GM23338 (cell line): ENCODE measurements around the gene EFHB.

ENCODE experiments used
- CREB1 ChIP-seq: fragments of 250-450 bp; sonication (Bioruptor Pico); IDR thresholded peaks from 2 replicates; pipeline ENCODE4 v1.5.0; 2020; ENCODE audit warnings: low read depth, mild to moderate bottlenecking, moderate library complexity
- EZH2 ChIP-seq: fragments of 200-600 bp; sonication (generic); IDR thresholded peaks from one replicate; pipeline ENCODE4 v1.8.0; 2017; ENCODE audit warnings: antibody characterized with exemption, mild to moderate bottlenecking, low read depth; ENCODE audit not compliant: unreplicated experiment
- EZH2phosphoT487 ChIP-seq: fragments of 200-600 bp; sonication (generic); IDR thresholded peaks from one replicate; pipeline ENCODE4 v1.8.1; 2018; ENCODE audit warnings: antibody characterized with exemption; ENCODE audit not compliant: unreplicated experiment
- JUNB ChIP-seq: IDR thresholded peaks from one replicate; pipeline ENCODE4 v1.6.1; 2016; ENCODE audit warnings: antibody characterized with exemption; ENCODE audit not compliant: unreplicated experiment
- NANOG ChIP-seq: IDR thresholded peaks from 2 replicates; pipeline ENCODE4 v1.6.1; 2016; ENCODE audit warnings: antibody characterized with exemption, borderline replicate concordance
- POLR2AphosphoS5 ChIP-seq: IDR thresholded peaks from 2 replicates; pipeline ENCODE4 v1.6.1; 2016; ENCODE audit warnings: antibody characterized with exemption, low read depth
- STAT1 ChIP-seq: IDR thresholded peaks from one replicate; pipeline ENCODE4 v1.6.1; 2016; ENCODE audit warnings: antibody characterized with exemption; ENCODE audit not compliant: unreplicated experiment
- ZNF114 ChIP-seq: fragments of 250-450 bp; sonication (Bioruptor Pico); IDR thresholded peaks from 2 replicates; pipeline ENCODE4 v1.5.0; 2020; ENCODE audit warnings: mild to moderate bottlenecking, moderate library complexity
- ZNF331 ChIP-seq: fragments of 250-450 bp; sonication (Bioruptor Pico); IDR thresholded peaks from 2 replicates; pipeline ENCODE4 v1.5.0; 2020; ENCODE audit warnings: low read depth, mild to moderate bottlenecking, moderate library complexity
- TF ChIP-seq, protein P1 (sequence below), 2 experiments: fragments of 200-600 bp in 1 of 2; sonication (generic) in 1 of 2; conservative IDR thresholded peaks; 2 replicates each; pipeline versions ENCODE4 v1.5.1 to v1.6.1; 2016 to 2017; ENCODE audit warnings: antibody characterized with exemption in 2 of 2, low read depth in 2 of 2, mild to moderate bottlenecking in 2 of 2, moderate library complexity in 1 of 2
- TF ChIP-seq, protein P2 (sequence below): IDR thresholded peaks from 2 replicates; pipeline ENCODE4 v1.6.1; 2016; ENCODE audit warnings: antibody characterized with exemption
- TF ChIP-seq, protein P3 (sequence below): IDR thresholded peaks from one replicate; pipeline ENCODE4 v1.6.1; 2018; ENCODE audit warnings: antibody characterized with exemption; ENCODE audit not compliant: unreplicated experiment
- TF ChIP-seq, protein P4 (sequence below): fragments of 250-450 bp; sonication (Bioruptor Pico); IDR thresholded peaks from 2 replicates; pipeline ENCODE4 v1.5.0; 2020; ENCODE audit warnings: mild to moderate bottlenecking, moderate library complexity

DNA sequence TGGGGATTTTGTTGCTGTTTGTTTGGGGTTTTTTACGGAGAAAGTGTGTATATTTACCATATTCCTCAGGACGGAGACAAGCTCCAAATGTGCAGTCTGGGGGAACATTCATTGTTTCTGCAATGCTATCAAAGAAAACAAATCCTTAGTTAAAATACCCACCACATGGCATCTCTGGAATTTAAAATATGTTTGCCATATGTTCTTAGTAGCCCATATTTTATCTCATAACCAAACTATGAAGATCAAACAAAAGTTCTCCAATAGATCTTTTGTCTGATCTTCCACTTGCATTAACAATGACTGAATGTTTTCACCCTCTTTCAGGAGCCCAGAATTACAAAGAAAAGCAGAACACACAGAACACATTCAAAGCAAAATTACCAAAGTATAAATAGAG, 35.3 kb downstream of the EFHB start:
- TF ChIP-seq CREB1 (no peak), EZH2 (no peak), POLR2AphosphoS5 (no peak), EZH2phosphoT487 (no peak), STAT1 (no peak), JUNB (no peak), NANOG (no peak), ZNF331 (CRISPR knock-in tag) (no peak), ZNF114 (CRISPR knock-in tag) (no peak)
- TF ChIP-seq, protein P1, sequence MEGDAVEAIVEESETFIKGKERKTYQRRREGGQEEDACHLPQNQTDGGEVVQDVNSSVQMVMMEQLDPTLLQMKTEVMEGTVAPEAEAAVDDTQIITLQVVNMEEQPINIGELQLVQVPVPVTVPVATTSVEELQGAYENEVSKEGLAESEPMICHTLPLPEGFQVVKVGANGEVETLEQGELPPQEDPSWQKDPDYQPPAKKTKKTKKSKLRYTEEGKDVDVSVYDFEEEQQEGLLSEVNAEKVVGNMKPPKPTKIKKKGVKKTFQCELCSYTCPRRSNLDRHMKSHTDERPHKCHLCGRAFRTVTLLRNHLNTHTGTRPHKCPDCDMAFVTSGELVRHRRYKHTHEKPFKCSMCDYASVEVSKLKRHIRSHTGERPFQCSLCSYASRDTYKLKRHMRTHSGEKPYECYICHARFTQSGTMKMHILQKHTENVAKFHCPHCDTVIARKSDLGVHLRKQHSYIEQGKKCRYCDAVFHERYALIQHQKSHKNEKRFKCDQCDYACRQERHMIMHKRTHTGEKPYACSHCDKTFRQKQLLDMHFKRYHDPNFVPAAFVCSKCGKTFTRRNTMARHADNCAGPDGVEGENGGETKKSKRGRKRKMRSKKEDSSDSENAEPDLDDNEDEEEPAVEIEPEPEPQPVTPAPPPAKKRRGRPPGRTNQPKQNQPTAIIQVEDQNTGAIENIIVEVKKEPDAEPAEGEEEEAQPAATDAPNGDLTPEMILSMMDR (conservative IDR thresholded peaks at IDR 0.05; ENCODE audit: low read depth in 2 of 2): no peak
- TF ChIP-seq, protein P2, sequence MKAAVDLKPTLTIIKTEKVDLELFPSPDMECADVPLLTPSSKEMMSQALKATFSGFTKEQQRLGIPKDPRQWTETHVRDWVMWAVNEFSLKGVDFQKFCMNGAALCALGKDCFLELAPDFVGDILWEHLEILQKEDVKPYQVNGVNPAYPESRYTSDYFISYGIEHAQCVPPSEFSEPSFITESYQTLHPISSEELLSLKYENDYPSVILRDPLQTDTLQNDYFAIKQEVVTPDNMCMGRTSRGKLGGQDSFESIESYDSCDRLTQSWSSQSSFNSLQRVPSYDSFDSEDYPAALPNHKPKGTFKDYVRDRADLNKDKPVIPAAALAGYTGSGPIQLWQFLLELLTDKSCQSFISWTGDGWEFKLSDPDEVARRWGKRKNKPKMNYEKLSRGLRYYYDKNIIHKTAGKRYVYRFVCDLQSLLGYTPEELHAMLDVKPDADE: no peak
- TF ChIP-seq, protein P3, sequence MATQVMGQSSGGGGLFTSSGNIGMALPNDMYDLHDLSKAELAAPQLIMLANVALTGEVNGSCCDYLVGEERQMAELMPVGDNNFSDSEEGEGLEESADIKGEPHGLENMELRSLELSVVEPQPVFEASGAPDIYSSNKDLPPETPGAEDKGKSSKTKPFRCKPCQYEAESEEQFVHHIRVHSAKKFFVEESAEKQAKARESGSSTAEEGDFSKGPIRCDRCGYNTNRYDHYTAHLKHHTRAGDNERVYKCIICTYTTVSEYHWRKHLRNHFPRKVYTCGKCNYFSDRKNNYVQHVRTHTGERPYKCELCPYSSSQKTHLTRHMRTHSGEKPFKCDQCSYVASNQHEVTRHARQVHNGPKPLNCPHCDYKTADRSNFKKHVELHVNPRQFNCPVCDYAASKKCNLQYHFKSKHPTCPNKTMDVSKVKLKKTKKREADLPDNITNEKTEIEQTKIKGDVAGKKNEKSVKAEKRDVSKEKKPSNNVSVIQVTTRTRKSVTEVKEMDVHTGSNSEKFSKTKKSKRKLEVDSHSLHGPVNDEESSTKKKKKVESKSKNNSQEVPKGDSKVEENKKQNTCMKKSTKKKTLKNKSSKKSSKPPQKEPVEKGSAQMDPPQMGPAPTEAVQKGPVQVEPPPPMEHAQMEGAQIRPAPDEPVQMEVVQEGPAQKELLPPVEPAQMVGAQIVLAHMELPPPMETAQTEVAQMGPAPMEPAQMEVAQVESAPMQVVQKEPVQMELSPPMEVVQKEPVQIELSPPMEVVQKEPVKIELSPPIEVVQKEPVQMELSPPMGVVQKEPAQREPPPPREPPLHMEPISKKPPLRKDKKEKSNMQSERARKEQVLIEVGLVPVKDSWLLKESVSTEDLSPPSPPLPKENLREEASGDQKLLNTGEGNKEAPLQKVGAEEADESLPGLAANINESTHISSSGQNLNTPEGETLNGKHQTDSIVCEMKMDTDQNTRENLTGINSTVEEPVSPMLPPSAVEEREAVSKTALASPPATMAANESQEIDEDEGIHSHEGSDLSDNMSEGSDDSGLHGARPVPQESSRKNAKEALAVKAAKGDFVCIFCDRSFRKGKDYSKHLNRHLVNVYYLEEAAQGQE: no peak
- TF ChIP-seq, protein P4, sequence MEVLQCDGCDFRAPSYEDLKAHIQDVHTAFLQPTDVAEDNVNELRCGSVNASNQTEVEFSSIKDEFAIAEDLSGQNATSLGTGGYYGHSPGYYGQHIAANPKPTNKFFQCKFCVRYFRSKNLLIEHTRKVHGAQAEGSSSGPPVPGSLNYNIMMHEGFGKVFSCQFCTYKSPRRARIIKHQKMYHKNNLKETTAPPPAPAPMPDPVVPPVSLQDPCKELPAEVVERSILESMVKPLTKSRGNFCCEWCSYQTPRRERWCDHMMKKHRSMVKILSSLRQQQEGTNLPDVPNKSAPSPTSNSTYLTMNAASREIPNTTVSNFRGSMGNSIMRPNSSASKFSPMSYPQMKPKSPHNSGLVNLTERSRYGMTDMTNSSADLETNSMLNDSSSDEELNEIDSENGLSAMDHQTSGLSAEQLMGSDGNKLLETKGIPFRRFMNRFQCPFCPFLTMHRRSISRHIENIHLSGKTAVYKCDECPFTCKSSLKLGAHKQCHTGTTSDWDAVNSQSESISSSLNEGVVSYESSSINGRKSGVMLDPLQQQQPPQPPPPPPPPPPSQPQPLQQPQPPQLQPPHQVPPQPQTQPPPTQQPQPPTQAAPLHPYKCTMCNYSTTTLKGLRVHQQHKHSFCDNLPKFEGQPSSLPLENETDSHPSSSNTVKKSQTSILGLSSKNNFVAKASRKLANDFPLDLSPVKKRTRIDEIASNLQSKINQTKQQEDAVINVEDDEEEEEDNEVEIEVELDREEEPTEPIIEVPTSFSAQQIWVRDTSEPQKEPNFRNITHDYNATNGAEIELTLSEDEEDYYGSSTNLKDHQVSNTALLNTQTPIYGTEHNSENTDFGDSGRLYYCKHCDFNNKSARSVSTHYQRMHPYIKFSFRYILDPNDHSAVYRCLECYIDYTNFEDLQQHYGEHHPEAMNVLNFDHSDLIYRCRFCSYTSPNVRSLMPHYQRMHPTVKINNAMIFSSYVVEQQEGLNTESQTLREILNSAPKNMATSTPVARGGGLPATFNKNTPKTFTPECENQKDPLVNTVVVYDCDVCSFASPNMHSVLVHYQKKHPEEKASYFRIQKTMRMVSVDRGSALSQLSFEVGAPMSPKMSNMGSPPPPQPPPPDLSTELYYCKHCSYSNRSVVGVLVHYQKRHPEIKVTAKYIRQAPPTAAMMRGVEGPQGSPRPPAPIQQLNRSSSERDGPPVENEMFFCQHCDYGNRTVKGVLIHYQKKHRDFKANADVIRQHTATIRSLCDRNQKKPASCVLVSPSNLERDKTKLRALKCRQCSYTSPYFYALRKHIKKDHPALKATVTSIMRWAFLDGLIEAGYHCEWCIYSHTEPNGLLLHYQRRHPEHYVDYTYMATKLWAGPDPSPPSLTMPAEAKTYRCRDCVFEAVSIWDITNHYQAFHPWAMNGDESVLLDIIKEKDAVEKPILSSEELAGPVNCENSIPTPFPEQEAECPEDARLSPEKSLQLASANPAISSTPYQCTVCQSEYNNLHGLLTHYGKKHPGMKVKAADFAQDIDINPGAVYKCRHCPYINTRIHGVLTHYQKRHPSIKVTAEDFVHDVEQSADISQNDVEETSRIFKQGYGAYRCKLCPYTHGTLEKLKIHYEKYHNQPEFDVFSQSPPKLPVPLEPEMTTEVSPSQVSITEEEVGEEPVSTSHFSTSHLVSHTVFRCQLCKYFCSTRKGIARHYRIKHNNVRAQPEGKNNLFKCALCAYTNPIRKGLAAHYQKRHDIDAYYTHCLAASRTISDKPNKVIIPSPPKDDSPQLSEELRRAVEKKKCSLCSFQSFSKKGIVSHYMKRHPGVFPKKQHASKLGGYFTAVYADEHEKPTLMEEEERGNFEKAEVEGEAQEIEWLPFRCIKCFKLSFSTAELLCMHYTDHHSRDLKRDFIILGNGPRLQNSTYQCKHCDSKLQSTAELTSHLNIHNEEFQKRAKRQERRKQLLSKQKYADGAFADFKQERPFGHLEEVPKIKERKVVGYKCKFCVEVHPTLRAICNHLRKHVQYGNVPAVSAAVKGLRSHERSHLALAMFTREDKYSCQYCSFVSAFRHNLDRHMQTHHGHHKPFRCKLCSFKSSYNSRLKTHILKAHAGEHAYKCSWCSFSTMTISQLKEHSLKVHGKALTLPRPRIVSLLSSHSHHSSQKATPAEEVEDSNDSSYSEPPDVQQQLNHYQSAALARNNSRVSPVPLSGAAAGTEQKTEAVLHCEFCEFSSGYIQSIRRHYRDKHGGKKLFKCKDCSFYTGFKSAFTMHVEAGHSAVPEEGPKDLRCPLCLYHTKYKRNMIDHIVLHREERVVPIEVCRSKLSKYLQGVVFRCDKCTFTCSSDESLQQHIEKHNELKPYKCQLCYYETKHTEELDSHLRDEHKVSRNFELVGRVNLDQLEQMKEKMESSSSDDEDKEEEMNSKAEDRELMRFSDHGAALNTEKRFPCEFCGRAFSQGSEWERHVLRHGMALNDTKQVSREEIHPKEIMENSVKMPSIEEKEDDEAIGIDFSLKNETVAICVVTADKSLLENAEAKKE (CRISPR knock-in tag): no peak
